ENCODE measurements around the gene LRRC4.

The LRRC4 gene

DNA sequence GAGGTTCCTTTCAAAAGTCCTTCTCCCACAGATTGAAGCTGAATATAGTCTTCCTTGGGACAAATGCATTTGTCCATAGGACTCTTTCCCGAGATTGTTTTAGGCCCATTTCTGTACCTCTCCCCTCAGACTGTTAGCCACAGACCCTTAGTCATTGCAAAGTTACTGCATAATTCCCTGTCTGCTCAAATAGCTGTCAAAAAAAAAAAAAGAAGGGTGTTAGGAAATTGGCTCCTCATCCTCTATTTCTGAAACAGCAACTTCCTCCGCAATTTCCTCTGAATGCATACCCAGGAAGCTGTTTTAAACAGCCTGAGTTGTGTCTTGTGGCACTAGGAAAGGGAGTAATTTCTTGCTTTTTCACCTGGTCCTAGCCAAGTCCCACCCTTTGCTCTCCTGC is 5.4 kb downstream of the LRRC4 start:
- Histone ChIP-seq H3K27ac (ENCODE audit: low read length) (no peak overlapping the region), H4K20me1 (ENCODE audit: insufficient read depth, low read length) (no peaks in the 10 kb centered on the region), H3K9ac (ENCODE audit: low read length) (no peak overlapping the region)

DNA sequence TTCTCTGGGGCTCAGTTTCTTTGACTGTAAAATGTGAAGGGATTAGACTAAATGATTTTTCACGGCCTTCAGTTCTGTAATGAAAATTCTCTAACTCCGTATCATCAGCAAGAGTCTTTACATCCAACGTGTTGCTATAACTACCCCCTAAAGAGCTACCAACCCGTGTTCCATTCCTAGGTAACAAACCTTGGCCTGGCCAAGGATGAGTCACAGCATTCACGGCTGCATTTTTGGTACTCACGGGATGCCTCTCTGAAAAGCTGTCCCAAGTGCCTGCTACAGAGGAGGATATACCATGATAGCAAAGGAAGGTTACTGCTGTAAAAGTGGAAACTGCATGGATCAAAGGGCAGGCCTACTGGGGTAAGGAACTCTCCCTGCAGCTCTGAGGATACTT is 5.9 kb downstream of the LRRC4 start:
- Histone ChIP-seq H3K9me2 (replicated peaks; ENCODE audit: insufficient read depth, low read length) (no peaks in the 10 kb centered on the region), H2AFZ (ENCODE audit: low read length) (no peak overlapping the region), H3K9me3 (replicated peaks; ENCODE audit: insufficient read depth, low read length) (no peaks in the 10 kb centered on the region), H3F3A (ENCODE audit: insufficient read depth, low read length) (no peaks in the 10 kb centered on the region), H3K27ac (ENCODE audit: low read length) (no peak overlapping the region), H3K4me3 (ENCODE audit: low read length) (no peak overlapping the region), H3K4me2 (ENCODE audit: low read depth, low read length) (no peak overlapping the region), H4K20me1 (ENCODE audit: insufficient read depth, low read length) (no peaks in the 10 kb centered on the region), H3K79me2 (ENCODE audit: low read length) (peaks cover 68% of the 10 kb centered on the region), H3K4me1 (ENCODE audit: low read length) (no peaks in the 10 kb centered on the region), H3K9ac (ENCODE audit: low read length) (no peak overlapping the region), H3K36me3 (replicated peaks; ENCODE audit: insufficient read depth, low read length) (no peaks in the 10 kb centered on the region; the same call in 1 of the 2 replicates), H3K27me3 (replicated peaks; ENCODE audit: insufficient read depth, low read length) (no peaks in the 10 kb centered on the region)
- DNase-seq: no peak
- TF ChIP-seq, protein P1, sequence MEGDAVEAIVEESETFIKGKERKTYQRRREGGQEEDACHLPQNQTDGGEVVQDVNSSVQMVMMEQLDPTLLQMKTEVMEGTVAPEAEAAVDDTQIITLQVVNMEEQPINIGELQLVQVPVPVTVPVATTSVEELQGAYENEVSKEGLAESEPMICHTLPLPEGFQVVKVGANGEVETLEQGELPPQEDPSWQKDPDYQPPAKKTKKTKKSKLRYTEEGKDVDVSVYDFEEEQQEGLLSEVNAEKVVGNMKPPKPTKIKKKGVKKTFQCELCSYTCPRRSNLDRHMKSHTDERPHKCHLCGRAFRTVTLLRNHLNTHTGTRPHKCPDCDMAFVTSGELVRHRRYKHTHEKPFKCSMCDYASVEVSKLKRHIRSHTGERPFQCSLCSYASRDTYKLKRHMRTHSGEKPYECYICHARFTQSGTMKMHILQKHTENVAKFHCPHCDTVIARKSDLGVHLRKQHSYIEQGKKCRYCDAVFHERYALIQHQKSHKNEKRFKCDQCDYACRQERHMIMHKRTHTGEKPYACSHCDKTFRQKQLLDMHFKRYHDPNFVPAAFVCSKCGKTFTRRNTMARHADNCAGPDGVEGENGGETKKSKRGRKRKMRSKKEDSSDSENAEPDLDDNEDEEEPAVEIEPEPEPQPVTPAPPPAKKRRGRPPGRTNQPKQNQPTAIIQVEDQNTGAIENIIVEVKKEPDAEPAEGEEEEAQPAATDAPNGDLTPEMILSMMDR (IDR thresholded peaks at IDR 0.05; ENCODE audit: low read length): no peak
- TF ChIP-seq EZH2phosphoT487 (IDR thresholded peaks at IDR 0.05; ENCODE audit: low read length) (no peak), EZH2 (optimal IDR thresholded peaks at IDR 0.05; ENCODE audit: low read depth, low read length) (no peak)

More for the DNA sequence above, 5.4 kb downstream of the LRRC4 start:
- no peaks in the 10 kb centered on the region for H3K27me3 ChIP-seq (replicated peaks; ENCODE audit: insufficient read depth, low read length)
- no peaks in the 10 kb centered on the region for H3K9me3 ChIP-seq (replicated peaks; ENCODE audit: insufficient read depth, low read length)
- no peaks in the 10 kb centered on the region for H3K9me2 ChIP-seq (replicated peaks; ENCODE audit: insufficient read depth, low read length)
- peaks cover 71% of the 10 kb centered on the region for H3K79me2 ChIP-seq (ENCODE audit: low read length)
- no peak overlapping the region for H2AFZ ChIP-seq (ENCODE audit: low read length)
- DNase-seq: no peak
- no peaks in the 10 kb centered on the region; the same call in 1 of the 2 replicates for H3K36me3 ChIP-seq (replicated peaks; ENCODE audit: insufficient read depth, low read length)
- H3K4me2 ChIP-seq (ENCODE audit: low read depth, low read length): no peak overlapping the region
- no peaks in the 10 kb centered on the region for H3F3A ChIP-seq (ENCODE audit: insufficient read depth, low read length)
- TF ChIP-seq EZH2 (optimal IDR thresholded peaks at IDR 0.05; ENCODE audit: low read depth, low read length) (no peak), EZH2phosphoT487 (IDR thresholded peaks at IDR 0.05; ENCODE audit: low read length) (no peak)
- TF ChIP-seq, protein P1 (IDR thresholded peaks at IDR 0.05; ENCODE audit: low read length): no peak
- no peak overlapping the region for H3K4me3 ChIP-seq (ENCODE audit: low read length)
- no peaks in the 10 kb centered on the region for H3K4me1 ChIP-seq (ENCODE audit: low read length)

DNA sequence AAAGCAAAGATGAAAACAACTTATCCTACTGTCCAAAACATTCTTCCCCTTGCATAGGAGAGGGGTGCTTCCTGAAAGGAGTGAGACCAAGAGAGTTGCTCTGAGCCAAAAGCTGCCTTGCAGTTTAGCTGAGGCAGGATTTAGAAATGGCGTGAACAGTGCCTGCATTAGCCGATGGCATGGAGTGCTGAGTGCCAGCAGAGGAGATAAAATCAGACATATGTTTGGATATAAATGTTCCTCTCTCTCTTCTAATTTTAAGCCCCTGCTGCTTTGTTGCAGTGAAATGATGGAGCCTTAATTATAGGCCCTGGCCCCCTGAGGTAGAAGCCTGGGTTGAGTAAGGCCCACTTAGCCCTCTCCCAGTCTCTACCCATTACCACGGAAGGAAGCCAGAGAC is 7.1 kb downstream of the LRRC4 start:
- Histone ChIP-seq H3K27me3 (replicated peaks; ENCODE audit: insufficient read depth, low read length) (no peaks in the 10 kb centered on the region), H4K20me1 (ENCODE audit: insufficient read depth, low read length) (no peaks in the 10 kb centered on the region), H3K27ac (ENCODE audit: low read length) (no peak overlapping the region), H3K9me2 (replicated peaks; ENCODE audit: insufficient read depth, low read length) (no peaks in the 10 kb centered on the region), H3K4me3 (ENCODE audit: low read length) (no peak overlapping the region), H3K4me1 (ENCODE audit: low read length) (no peaks in the 10 kb centered on the region), H3F3A (ENCODE audit: insufficient read depth, low read length) (no peaks in the 10 kb centered on the region), H3K36me3 (replicated peaks; ENCODE audit: insufficient read depth, low read length) (peaks cover 5% of the 10 kb centered on the region; the same call in 1 of the 2 replicates), H3K9me3 (replicated peaks; ENCODE audit: insufficient read depth, low read length) (no peaks in the 10 kb centered on the region), H3K4me2 (ENCODE audit: low read depth, low read length) (no peak overlapping the region), H3K9ac (ENCODE audit: low read length) (no peak overlapping the region), H2AFZ (ENCODE audit: low read length) (no peak overlapping the region), H3K79me2 (ENCODE audit: low read length) (peaks cover 65% of the 10 kb centered on the region)
- DNase-seq: no peak
- no peak for TF ChIP-seq EZH2phosphoT487 (IDR thresholded peaks at IDR 0.05; ENCODE audit: low read length)
- TF ChIP-seq, protein P1 (IDR thresholded peaks at IDR 0.05; ENCODE audit: low read length): no peak
- TF ChIP-seq EZH2 (optimal IDR thresholded peaks at IDR 0.05; ENCODE audit: low read depth, low read length): no peak

Data from MM.1S (cell line).